CD4-positive, alpha-beta memory T cell (primary cell): ENCODE data around the gene SEMA3B. TPM values are rescaled to one million over a fixed set of nuclear protein-coding genes. Genes with fewer than 3 reads are reported as not detected.

Experiments used
- CTCF ChIA-PET: fragments of 350-600 bp; sonication (Branson Sonifier 250); formaldehyde crosslinking; loops from one replicate; lab custom pipeline; 2021; ENCODE audit warnings: inconsistent platforms; ENCODE audit not compliant: partially characterized antibody; lab: Charles Lee
- POLR2A ChIA-PET: fragments of 350-600 bp; sonication (Branson Sonifier 250); formaldehyde crosslinking; loops from one replicate; lab custom pipeline; 2021; ENCODE audit not compliant: partially characterized antibody; lab: Charles Lee
- DNase-seq, 5 donors: peaks; one replicate each; pipeline versions ENCODE4 v3.0.0 to v3.0.0-alpha.2; 2020 to 2022; ENCODE audit warnings: mixed read lengths in 1 of 5
- H3K27ac ChIP-seq: one replicate; pipeline ENCODE4 v1.7.0; 2013; ENCODE audit warnings: low read depth, low read length
- H3K27me3 ChIP-seq: 2 replicates; pipeline ENCODE4 v1.7.0; 2013; ENCODE audit warnings: mild to moderate bottlenecking, low read length, moderate library complexity; ENCODE audit not compliant: insufficient read depth
- H3K36me3 ChIP-seq: 2 replicates; pipeline ENCODE4 v1.7.0; 2013; ENCODE audit warnings: mild to moderate bottlenecking, low read length, moderate library complexity; ENCODE audit not compliant: insufficient read depth
- H3K4me1 ChIP-seq: 2 replicates; pipeline ENCODE4 v1.7.0; 2013; ENCODE audit warnings: mild to moderate bottlenecking, low read length, moderate library complexity; ENCODE audit not compliant: insufficient read depth
- H3K4me3 ChIP-seq, 2 donors: one replicate each; pipeline ENCODE4 v1.7.0; 2013; ENCODE audit warnings: low read length in 2 of 2, mild to moderate bottlenecking in 1 of 2
- H3K9me3 ChIP-seq, 2 donors: one replicate each; pipeline ENCODE4 v1.7.0; 2013; ENCODE audit warnings: low read length in 2 of 2, control low read depth in 1 of 2; ENCODE audit not compliant: control insufficient read depth in 1 of 2
- H3K27ac Mint-ChIP-seq, 7 donors: one replicate each; pipeline ENCODE4 v1.8.0; 2020 to 2021; ENCODE audit warnings: mixed read lengths in 7 of 7, mild to moderate bottlenecking in 6 of 7, inconsistent platforms in 3 of 7, moderate library complexity in 3 of 7
- H3K27me3 Mint-ChIP-seq, 2 donors: one replicate each; pipeline ENCODE4 v1.8.0; 2020 to 2021; ENCODE audit warnings: mixed read lengths in 2 of 2
- H3K36me3 Mint-ChIP-seq, 2 donors: one replicate each; pipeline ENCODE4 v1.8.0; 2020 to 2021; ENCODE audit warnings: mixed read lengths in 2 of 2, inconsistent platforms in 1 of 2, mild to moderate bottlenecking in 1 of 2
- H3K4me1 Mint-ChIP-seq, 4 donors: one replicate each; pipeline ENCODE4 v1.8.0; 2020 to 2021; ENCODE audit warnings: mixed read lengths in 4 of 4, mild to moderate bottlenecking in 1 of 4
- H3K4me3 Mint-ChIP-seq, 8 donors: one replicate each; pipeline ENCODE4 v1.8.0; 2020 to 2021; ENCODE audit warnings: mixed read lengths in 8 of 8, mild to moderate bottlenecking in 7 of 8, moderate library complexity in 6 of 8, inconsistent platforms in 3 of 8
- H3K9me3 Mint-ChIP-seq, 8 donors: one replicate each; pipeline ENCODE4 v1.8.0; 2020 to 2021; ENCODE audit warnings: mixed read lengths in 8 of 8, mild to moderate bottlenecking in 5 of 8, inconsistent platforms in 3 of 8, moderate library complexity in 1 of 8
- intact Hi-C: fragments of 100-400 bp; cut with micrococcal nuclease; formaldehyde crosslinking; loops from one replicate; pipeline ENCODE4 v1.15.1; 2023
- polyA plus RNA-seq, 2 donors: library from polyadenylated mRNA; unstranded; fragments of 300-500 nt; fragmentation: Illumina TruSeq; gene quantifications; one replicate each; pipeline ENCODE4 v1.2.3, GENCODE V29; 2021
- total RNA-seq, 2 experiments: library from RNA; stranded (reverse); gene quantifications; one replicate each; pipeline ENCODE4 v1.2.3, GENCODE V29; 2021

The SEMA3B gene
- total and polyA plus RNA-seq, 4 experiments from 2014 or later: 0.50 to 0.87 TPM; not detected in 2

DNA sequence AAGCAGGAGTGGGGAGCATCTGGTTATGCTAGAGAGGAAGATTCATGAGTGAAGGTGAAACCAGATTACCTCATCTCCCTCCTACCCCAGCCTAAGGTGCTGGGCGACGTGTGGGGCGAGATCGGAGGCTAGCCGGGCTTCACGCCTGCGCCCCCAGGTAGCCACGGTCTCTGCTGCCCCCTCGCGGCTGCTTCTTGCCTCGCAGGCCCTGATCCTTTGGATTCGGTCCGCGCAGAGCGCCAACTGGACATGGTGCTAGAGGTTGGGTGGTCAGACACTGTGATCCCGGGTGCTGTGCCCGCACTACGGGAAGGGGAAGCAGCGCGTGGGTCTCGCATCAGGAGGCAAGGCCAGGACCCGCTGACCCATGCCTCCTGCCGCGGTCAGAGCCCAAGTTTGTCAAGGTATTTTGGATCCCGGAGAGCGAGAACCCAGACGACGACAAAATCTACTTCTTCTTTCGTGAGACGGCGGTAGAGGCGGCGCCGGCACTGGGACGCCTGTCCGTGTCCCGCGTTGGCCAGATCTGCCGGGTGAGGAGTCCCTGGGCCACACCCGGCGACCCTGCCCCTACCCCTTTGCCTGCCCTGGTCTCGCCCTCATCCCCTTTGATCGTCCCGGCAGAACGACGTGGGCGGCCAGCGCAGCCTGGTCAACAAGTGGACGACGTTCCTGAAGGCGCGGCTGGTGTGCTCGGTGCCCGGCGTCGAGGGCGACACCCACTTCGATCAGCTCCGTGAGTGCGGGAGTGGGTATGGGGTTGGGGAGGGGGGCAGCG, 4.2 kb downstream of the SEMA3B start:
- ChIA-PET POLR2A (interaction anchor here (0.5 to 1.8 kb wide), 5 partner anchors 13 to 165 kb away, joined by 3 to 10 read pairs (median 4); no protein-coding TSS in a partner anchor), CTCF (interaction anchor here (1.5 to 7.1 kb wide), 5 partner anchors 23 to 79 kb away, joined by 3 to 40 read pairs (median 5); partner anchors contain the start of gene GNAI2)
- Histone ChIP-seq H3K9me3 (no peaks in the 10 kb centered on the region), H3K4me1 (peaks cover 35% of the 10 kb centered on the region), H3K36me3 (no peaks in the 10 kb centered on the region), H3K4me3 (no peak overlapping the region), H3K27ac (no peak overlapping the region), H3K27me3 (peaks cover 35% of the 10 kb centered on the region)
- Mint-ChIP-seq H3K27me3 (peaks cover 23 to 31% of the 10 kb centered on the region in 2 donors), H3K4me3 (peak overlapping the region; percentile 35 to 81 (median 74)), H3K27ac (peak overlapping the region in 3 of 7 donors; percentile 9 to 88 (median 53)), H3K9me3 (no peaks in the 10 kb centered on the region), H3K4me1 (peaks cover 14 to 37% (median 25%) of the 10 kb centered on the region in 4 donors), H3K36me3 (no peaks in the 10 kb centered on the region)
- intact Hi-C loops: loop anchor here (1.0 kb wide), 4 partner anchors 27 to 152 kb away; no protein-coding TSS in a partner anchor
- peak; percentile 73 to 83 (median 79) for DNase-seq

DNA sequence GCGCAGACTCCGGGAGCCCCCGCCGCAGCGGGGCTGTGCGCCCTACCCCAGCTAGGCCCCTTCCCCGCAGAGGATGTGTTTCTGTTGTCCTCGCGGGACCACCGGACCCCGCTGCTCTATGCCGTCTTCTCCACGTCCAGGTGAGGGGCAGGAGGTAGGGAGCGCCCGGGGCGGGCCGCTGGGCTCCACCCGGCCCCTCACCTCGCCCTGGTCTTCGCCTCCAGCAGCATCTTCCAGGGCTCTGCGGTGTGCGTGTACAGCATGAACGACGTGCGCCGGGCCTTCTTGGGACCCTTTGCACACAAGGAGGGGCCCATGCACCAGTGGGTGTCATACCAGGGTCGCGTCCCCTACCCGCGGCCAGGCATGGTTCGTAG, 4.7 kb downstream of the SEMA3B start:
- no peaks in the 10 kb centered on the region for H3K9me3 ChIP-seq
- peak overlapping the region in 1 of 7 donors; percentile 73 for H3K27ac Mint-ChIP-seq
- peak overlapping the region in 1 of 8 donors; percentile 79 for H3K4me3 Mint-ChIP-seq
- peaks cover 23 to 31% of the 10 kb centered on the region in 2 donors for H3K27me3 Mint-ChIP-seq
- peaks cover 35% of the 10 kb centered on the region for H3K4me1 ChIP-seq
- DNase-seq: peak in 1 of 5 donors; percentile 33
- POLR2A ChIA-PET: interaction anchor here (0.7 kb wide), 1 partner anchor 47 kb away, joined by 3 read pairs; no protein-coding TSS in a partner anchor
- H3K4me3 ChIP-seq: no peak overlapping the region
- no peaks in the 10 kb centered on the region for H3K9me3 Mint-ChIP-seq
- intact Hi-C loops: loop anchor here (1.0 kb wide), 5 partner anchors 27 to 152 kb away; no protein-coding TSS in a partner anchor
- H3K4me1 Mint-ChIP-seq: peaks cover 14 to 37% (median 25%) of the 10 kb centered on the region in 4 donors
- H3K36me3 ChIP-seq: no peaks in the 10 kb centered on the region
- CTCF ChIA-PET: interaction anchor here (1.5 to 7.1 kb wide), 3 partner anchors 44 to 79 kb away, joined by 3 to 40 read pairs (median 36); no protein-coding TSS in a partner anchor
- H3K27me3 ChIP-seq: peaks cover 35% of the 10 kb centered on the region
- no peak overlapping the region for H3K27ac ChIP-seq
- no peaks in the 10 kb centered on the region for H3K36me3 Mint-ChIP-seq

DNA sequence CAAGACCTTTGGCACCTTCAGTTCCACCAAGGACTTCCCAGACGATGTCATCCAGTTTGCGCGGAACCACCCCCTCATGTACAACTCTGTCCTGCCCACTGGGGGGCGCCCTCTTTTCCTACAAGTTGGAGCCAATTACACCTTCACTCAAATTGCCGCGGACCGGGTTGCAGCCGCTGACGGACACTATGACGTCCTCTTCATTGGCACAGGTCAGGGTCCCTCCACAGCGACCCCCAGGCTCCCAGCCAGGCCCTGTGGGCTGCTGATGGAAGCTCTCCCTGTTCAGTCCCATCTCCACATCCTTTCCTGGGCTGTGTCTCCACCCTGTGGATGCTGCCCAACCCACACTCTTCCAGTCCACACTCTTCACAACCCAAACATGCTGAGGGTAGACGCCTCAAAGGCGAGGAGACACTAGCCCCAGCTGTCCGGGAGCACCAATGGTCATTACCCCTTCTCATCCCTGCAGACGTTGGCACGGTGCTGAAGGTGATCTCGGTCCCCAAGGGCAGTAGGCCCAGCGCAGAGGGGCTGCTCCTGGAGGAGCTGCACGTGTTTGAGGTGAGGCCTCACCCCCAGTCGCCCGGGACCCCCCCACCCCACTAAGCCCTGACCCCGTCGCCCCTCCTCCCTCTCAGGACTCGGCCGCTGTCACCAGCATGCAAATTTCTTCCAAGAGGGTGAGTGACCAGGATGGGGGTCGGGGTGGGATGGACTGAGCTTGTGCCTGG, 5.6 kb downstream of the SEMA3B start:
- Histone ChIP-seq H3K27ac (no peak overlapping the region), H3K4me1 (peaks cover 35% of the 10 kb centered on the region), H3K27me3 (peaks cover 35% of the 10 kb centered on the region), H3K36me3 (no peaks in the 10 kb centered on the region), H3K4me3 (no peak overlapping the region), H3K9me3 (no peaks in the 10 kb centered on the region)
- H3K9me3 Mint-ChIP-seq: no peaks in the 10 kb centered on the region
- no peaks in the 10 kb centered on the region for H3K36me3 Mint-ChIP-seq
- POLR2A ChIA-PET: interaction anchor here (0.7 to 1.1 kb wide), 3 partner anchors 39 to 63 kb away, joined by 3 read pairs; partner anchors contain the start of gene GNAI2
- H3K27me3 Mint-ChIP-seq: peaks cover 23 to 32% of the 10 kb centered on the region in 2 donors
- CTCF ChIA-PET: interaction anchor here (1.0 to 7.1 kb wide), 8 partner anchors 15 to 268 kb away, joined by 3 to 36 read pairs (median 5); partner anchors contain the start of genes HYAL2 and TUSC2
- peak overlapping the region in 5 of 7 donors; percentile 1 to 94 (median 73) for H3K27ac Mint-ChIP-seq
- intact Hi-C loops: loop anchor here (1.0 kb wide), 1 partner anchor 50 kb away; no protein-coding TSS in a partner anchor
- DNase-seq: peak; percentile 65 to 77 (median 73)
- peaks cover 14 to 37% (median 25%) of the 10 kb centered on the region in 4 donors for H3K4me1 Mint-ChIP-seq
- peak overlapping the region in 7 of 8 donors; percentile 22 to 80 (median 44) for H3K4me3 Mint-ChIP-seq

DNA sequence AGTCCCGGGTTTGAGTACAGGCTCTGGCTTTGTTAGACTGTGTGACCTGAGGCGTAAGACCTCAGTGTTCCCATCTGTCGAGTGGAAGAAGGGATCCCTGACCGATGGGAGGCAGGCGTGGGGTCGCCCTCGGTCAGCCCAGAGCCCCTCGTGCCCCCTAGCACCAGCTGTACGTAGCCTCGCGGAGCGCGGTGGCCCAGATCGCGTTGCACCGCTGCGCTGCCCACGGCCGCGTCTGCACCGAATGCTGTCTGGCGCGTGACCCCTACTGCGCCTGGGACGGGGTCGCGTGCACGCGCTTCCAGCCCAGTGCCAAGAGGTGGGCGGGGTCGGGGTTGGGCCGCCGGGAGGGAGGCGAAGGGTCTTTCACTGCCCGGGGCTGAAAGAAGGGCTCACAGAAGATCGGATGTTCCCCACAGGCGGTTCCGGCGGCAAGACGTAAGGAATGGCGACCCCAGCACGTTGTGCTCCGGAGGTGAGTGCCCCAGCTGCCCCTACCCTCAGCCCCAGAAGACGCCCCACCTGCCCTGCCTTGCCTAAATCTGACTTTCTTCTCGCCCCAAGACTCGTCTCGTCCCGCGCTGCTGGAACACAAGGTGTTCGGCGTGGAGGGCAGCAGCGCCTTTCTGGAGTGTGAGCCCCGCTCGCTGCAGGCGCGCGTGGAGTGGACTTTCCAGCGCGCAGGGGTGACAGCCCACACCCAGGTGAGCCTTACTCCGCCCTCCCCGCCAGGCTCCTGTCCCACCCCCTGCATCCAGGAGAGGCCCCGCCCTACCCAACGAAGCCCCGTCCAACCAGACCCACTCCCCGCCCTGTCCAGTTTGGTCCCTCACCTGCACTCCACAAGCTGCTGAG, 6.4 kb downstream of the SEMA3B start:
- Mint-ChIP-seq H3K4me1 (peaks cover 14 to 37% (median 25%) of the 10 kb centered on the region in 4 donors), H3K36me3 (no peaks in the 10 kb centered on the region), H3K4me3 (peak overlapping the region; percentile 42 to 74 (median 64)), H3K27me3 (peaks cover 23 to 32% of the 10 kb centered on the region in 2 donors), H3K27ac (peak overlapping the region in 3 of 7 donors; percentile 38 to 70 (median 51)), H3K9me3 (no peaks in the 10 kb centered on the region)
- Histone ChIP-seq H3K4me3 (no peak overlapping the region), H3K27me3 (peaks cover 35% of the 10 kb centered on the region), H3K27ac (no peak overlapping the region), H3K36me3 (no peaks in the 10 kb centered on the region), H3K9me3 (no peaks in the 10 kb centered on the region), H3K4me1 (peaks cover 35% of the 10 kb centered on the region)
- intact Hi-C loops: no loop called here
- peak in 1 of 5 donors; percentile 29 for DNase-seq
- CTCF ChIA-PET: interaction anchor here (1.0 to 7.1 kb wide), 8 partner anchors 16 to 267 kb away, joined by 3 to 36 read pairs (median 5); partner anchors contain the start of genes HYAL2 and TUSC2
- POLR2A ChIA-PET: interaction anchor here (0.7 to 1.1 kb wide), 3 partner anchors 40 to 62 kb away, joined by 3 read pairs; partner anchors contain the start of gene GNAI2

DNA sequence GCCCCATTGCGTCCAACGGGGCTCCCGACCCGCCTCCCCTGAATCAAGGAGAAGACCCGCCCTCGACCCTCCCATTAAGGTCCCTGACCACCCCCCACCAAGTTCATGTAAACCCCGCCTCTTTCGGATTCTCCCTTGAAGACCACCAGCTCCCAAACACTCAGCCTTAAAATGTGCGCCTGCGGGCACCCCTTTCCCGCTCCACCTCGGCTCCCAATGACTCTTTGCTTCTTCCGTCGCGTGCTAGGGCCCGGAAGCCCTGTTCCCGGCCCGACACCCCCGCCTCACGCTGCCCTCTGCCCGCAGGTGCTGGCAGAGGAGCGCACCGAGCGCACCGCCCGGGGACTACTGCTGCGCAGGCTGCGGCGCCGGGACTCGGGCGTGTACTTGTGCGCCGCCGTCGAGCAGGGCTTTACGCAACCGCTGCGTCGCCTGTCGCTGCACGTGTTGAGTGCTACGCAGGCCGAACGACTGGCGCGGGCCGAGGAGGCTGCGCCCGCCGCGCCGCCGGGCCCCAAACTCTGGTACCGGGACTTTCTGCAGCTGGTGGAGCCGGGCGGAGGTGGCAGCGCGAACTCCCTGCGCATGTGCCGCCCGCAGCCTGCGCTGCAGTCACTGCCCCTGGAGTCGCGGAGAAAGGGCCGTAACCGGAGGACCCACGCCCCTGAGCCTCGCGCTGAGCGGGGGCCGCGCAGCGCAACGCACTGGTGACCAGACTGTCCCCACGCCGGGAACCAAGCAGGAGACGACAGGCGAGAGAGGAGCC, 7.2 kb downstream of the SEMA3B start:
- Mint-ChIP-seq H3K36me3 (no peaks in the 10 kb centered on the region), H3K27me3 (peaks cover 23 to 32% of the 10 kb centered on the region in 2 donors), H3K4me1 (peaks cover 14 to 37% (median 25%) of the 10 kb centered on the region in 4 donors), H3K9me3 (no peaks in the 10 kb centered on the region), H3K4me3 (peak overlapping the region; percentile 6 to 74 (median 54)), H3K27ac (peak overlapping the region in 3 of 7 donors; percentile 29 to 70 (median 51))
- POLR2A ChIA-PET: no interaction called here
- CTCF ChIA-PET: interaction anchor here (0.9 to 2.5 kb wide), 4 partner anchors 17 to 51 kb away, joined by 3 to 12 read pairs (median 3); partner anchors contain the start of gene HYAL2
- peaks cover 35% of the 10 kb centered on the region for H3K4me1 ChIP-seq
- H3K27ac ChIP-seq: no peak overlapping the region
- no peaks in the 10 kb centered on the region for H3K9me3 ChIP-seq
- peak in 3 of 5 donors; percentile 31 to 47 (median 32) for DNase-seq
- peaks cover 35% of the 10 kb centered on the region for H3K27me3 ChIP-seq
- intact Hi-C loops: no loop called here
- H3K36me3 ChIP-seq: no peaks in the 10 kb centered on the region
- H3K4me3 ChIP-seq: no peak overlapping the region
